NCI-H2107 treated with DMSO at 0.1 percent for 48 hours (cell line): ENCODE data around the gene EBI3.
"Not testable (repeated sequence)": the region's sequence is repeated elsewhere in the genome, so short reads cannot be mapped to it uniquely, and the experiment has no call there.

Experiments
- DNase-seq: peaks from one replicate; lab custom pipeline; 2025; ENCODE audit not compliant: unreplicated experiment; lab: John Stamatoyannopoulos, UW

Gene EBI3

GRCh38 chr19:4274321-4274686, 45.0 kb downstream of the EBI3 start:
- DNase-seq: not testable (repeated sequence)

- no peak for DNase-seq
These were observed 47.9 kb downstream of the EBI3 start for GRCh38 chr19:4277191-4277696.

- no peak for DNase-seq
These were observed 48.7 kb downstream of the EBI3 start for GRCh38 chr19:4278010-4278409.

DNA sequence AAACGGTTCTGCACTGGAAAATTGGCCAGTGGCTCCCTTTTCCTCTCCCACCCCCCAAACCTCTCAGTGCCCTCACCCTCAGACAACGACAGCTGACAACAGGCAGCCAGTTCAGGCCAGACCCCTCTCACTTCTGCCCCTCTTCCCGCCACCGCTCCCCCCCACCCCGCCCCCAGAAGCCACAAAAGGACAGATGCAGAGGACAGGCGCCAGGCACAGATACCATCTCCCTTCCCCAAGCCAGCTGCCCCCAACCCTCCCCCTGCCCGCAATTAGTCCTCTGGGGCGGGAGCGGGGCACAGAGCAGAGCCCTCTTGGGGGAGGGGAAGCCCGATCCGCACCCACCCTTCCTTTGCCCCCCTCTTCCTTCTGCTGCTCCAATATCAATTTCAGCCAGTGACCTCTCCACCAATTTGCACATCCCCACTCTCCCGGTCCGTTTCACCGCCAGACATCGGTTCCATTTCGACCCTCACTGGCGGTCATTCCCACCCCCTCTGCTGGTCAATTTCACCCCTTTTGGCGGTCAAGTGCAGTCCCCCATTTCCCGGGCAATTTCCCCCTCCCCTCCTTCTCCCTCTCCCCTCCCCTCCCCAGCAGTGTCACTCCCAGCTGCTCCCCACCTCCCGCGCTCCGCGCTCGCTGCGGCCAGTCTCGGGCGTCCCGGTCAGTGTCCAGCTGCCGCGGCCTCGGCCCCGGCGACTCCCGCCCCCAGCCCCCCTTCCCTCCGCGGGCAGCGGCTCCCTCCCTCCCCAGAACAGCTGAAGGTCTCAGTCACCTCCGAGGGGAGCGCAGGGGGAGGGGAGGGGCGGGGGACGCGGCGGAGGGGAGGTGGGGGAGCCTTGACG, 49.3 kb downstream of the EBI3 start, which contains the start of gene SHD:
TSS of gene SHD (plus strand) at position 848 of the 848 bp plus-strand sequence. CDS start 798 bp downstream, outside the sequence.
- no peak for DNase-seq

DNA sequence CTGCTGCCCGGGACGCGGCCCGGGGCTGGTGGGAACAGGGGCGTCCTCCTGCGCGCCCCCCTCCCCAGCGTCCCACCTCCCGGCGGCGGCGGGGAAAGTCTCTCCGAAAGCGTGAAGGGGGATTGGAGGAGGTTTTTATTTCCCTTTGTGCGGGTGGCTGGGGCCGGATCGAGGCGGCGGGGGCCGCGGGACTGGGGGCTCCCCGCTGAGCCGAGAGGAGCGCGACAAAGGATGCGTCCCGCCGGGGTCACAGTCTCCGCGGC, 49.9 kb downstream of the EBI3 start:
- DNase-seq: no peak

DNA sequence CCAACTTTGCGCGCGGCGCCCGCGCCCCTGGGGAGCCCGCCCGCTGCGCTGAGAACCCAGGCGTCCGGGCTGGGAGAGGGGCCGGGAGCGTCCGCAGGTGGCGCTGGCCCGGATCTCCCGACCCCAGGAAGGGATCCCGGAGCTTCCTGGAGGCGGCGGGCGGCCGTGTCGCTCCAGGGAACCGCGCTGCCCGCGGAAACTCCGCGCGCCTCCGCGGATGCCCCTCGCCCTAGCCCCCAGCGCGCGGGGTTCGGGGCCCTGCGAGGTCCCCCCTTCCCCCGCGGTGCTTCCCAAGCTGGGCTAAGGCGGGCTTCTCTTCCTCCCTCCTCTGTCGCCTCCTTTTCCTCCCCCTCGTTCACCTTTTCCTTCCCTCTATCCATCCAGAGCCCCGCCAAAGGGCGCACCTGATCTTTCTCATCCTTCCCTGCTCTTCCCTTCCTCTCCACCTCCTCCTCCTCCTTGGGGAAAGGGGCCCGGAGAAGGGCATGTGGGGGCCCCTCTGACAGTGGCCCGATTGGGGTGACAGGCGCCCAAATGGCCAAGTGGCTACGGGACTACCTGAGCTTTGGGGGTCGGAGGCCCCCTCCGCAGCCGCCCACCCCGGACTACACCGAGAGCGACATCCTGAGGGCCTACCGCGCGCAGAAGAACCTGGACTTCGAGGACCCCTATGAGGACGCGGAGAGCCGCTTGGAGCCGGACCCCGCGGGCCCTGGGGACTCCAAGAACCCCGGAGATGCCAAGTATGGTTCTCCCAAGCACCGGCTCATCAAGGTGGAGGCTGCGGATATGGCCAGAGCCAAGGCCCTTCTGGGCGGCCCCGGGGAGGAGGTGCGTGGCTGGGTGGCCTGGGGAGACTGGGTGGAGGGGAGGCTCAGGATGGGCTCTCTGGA, 50.5 kb downstream of the EBI3 start:
- no peak for DNase-seq

DNA sequence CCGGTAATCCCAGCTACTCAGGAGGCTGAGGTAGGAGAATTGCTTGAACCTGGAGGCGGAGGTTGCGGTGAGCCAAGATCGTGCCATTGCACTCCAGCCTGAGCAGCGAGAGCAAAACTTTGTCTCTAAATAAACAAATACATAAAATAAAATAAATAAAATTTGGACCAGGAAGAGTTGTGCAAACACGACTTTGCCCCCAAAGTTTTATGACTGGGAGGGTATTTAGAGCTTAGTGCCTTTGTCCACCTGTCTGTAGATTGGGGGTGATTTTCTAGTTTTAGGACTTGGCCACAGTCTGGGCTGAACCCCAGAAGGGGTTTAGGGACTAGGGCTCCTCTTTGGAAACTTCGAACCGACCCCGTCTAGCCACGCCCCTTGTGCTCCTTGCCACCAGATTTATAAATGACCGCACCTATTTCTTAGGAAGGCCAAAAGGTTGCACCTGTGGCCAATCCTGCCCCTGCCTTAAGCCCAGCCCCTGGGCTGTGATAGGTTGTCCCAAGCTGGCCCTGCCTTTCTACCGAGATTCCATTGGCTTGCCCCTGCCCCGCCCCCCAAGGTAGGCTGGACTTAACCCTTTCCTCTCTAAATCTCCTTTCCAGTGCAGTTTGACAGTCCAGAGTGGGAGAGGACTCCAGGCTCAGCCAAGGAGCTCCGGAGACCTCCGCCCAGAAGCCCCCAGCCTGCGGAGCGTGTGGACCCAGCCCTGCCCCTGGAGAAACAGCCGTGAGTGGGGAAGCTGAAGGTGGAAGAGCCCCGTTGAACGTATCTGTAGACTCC, 55.0 kb downstream of the EBI3 start:
- DNase-seq: no peak

GRCh38 chr19:4284974-4285373, 55.7 kb downstream of the EBI3 start:
- no peak for DNase-seq

- not testable (repeated sequence) for DNase-seq
These were observed 56.8 kb downstream of the EBI3 start for GRCh38 chr19:4286141-4286540.
